ENCODE results near the gene POTEM.
"Not testable (repeated sequence)": the region's sequence is repeated elsewhere in the genome, so short reads cannot be mapped to it uniquely, and the experiment has no call there.

DNA sequence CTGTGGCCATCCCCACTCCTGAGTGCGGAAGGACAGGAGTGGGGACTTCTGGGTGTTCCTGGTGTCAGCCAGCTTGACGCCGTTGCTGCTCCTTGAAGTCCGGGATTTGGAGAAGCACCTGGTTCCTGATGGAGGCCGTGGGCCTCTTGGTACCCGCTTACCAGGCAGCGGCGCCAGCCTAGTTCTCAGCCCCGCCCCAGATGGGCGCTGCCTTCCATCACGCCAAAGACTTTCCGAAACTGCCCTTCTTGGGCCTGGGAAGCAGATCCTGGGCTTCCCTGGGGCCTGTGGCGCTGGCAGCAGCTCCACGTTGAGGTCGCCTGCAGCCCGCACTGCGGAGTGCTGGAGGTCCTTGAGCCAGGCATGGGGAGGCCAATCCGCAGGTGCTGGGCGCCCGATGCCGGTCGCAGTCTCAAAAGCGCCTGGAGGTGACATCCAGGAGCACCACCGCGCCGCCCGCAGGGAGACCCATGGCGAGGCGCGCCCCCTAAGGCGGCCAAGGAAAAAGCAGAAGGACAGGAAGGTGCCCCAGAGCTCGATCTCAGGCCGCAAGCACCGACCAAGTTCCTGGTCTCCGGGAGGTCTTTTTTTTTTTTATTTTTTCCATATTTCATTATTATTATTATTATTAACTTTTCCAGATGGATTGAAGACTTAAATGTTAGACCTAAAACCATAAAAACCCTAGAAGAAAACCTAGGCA is 59.6 kb downstream of the POTEM start:
- TF ChIP-seq, protein P1, sequence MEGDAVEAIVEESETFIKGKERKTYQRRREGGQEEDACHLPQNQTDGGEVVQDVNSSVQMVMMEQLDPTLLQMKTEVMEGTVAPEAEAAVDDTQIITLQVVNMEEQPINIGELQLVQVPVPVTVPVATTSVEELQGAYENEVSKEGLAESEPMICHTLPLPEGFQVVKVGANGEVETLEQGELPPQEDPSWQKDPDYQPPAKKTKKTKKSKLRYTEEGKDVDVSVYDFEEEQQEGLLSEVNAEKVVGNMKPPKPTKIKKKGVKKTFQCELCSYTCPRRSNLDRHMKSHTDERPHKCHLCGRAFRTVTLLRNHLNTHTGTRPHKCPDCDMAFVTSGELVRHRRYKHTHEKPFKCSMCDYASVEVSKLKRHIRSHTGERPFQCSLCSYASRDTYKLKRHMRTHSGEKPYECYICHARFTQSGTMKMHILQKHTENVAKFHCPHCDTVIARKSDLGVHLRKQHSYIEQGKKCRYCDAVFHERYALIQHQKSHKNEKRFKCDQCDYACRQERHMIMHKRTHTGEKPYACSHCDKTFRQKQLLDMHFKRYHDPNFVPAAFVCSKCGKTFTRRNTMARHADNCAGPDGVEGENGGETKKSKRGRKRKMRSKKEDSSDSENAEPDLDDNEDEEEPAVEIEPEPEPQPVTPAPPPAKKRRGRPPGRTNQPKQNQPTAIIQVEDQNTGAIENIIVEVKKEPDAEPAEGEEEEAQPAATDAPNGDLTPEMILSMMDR (IDR thresholded peaks at IDR 0.05), result not testable (repeated sequence)
- not testable (repeated sequence) for TF ChIP-seq SIN3A (IDR thresholded peaks at IDR 0.05; ENCODE audit: borderline replicate concordance, insufficient read depth, low read depth, low read length); POLR2AphosphoS5 (IDR thresholded peaks at IDR 0.05; ENCODE audit: low read depth, low read length); TCF7L2 (IDR thresholded peaks at IDR 0.05; ENCODE audit: low read depth, low read length)
- TF ChIP-seq, protein P2, sequence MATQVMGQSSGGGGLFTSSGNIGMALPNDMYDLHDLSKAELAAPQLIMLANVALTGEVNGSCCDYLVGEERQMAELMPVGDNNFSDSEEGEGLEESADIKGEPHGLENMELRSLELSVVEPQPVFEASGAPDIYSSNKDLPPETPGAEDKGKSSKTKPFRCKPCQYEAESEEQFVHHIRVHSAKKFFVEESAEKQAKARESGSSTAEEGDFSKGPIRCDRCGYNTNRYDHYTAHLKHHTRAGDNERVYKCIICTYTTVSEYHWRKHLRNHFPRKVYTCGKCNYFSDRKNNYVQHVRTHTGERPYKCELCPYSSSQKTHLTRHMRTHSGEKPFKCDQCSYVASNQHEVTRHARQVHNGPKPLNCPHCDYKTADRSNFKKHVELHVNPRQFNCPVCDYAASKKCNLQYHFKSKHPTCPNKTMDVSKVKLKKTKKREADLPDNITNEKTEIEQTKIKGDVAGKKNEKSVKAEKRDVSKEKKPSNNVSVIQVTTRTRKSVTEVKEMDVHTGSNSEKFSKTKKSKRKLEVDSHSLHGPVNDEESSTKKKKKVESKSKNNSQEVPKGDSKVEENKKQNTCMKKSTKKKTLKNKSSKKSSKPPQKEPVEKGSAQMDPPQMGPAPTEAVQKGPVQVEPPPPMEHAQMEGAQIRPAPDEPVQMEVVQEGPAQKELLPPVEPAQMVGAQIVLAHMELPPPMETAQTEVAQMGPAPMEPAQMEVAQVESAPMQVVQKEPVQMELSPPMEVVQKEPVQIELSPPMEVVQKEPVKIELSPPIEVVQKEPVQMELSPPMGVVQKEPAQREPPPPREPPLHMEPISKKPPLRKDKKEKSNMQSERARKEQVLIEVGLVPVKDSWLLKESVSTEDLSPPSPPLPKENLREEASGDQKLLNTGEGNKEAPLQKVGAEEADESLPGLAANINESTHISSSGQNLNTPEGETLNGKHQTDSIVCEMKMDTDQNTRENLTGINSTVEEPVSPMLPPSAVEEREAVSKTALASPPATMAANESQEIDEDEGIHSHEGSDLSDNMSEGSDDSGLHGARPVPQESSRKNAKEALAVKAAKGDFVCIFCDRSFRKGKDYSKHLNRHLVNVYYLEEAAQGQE (IDR thresholded peaks at IDR 0.05; ENCODE audit: insufficient read depth in 1 of 2, low read depth in 2 of 2, low read length in 1 of 2), result not testable (repeated sequence)
